Glomerular visceral epithelial cell (primary cell): ENCODE measurements around the gene DLL3.
A peak's percentile ranks its signal among the peaks of the same experiment; 100 is the strongest.
"Not testable (repeated sequence)": the region's sequence is repeated elsewhere in the genome, so short reads cannot be mapped to it uniquely, and the experiment has no call there.

ENCODE experiments used
- DNase-seq: peaks from one replicate; pipeline ENCODE4 v3.0.0-alpha.2; 2016; ENCODE audit errors: extremely low spot score

Gene DLL3, protein sequence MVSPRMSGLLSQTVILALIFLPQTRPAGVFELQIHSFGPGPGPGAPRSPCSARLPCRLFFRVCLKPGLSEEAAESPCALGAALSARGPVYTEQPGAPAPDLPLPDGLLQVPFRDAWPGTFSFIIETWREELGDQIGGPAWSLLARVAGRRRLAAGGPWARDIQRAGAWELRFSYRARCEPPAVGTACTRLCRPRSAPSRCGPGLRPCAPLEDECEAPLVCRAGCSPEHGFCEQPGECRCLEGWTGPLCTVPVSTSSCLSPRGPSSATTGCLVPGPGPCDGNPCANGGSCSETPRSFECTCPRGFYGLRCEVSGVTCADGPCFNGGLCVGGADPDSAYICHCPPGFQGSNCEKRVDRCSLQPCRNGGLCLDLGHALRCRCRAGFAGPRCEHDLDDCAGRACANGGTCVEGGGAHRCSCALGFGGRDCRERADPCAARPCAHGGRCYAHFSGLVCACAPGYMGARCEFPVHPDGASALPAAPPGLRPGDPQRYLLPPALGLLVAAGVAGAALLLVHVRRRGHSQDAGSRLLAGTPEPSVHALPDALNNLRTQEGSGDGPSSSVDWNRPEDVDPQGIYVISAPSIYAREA

DNA sequence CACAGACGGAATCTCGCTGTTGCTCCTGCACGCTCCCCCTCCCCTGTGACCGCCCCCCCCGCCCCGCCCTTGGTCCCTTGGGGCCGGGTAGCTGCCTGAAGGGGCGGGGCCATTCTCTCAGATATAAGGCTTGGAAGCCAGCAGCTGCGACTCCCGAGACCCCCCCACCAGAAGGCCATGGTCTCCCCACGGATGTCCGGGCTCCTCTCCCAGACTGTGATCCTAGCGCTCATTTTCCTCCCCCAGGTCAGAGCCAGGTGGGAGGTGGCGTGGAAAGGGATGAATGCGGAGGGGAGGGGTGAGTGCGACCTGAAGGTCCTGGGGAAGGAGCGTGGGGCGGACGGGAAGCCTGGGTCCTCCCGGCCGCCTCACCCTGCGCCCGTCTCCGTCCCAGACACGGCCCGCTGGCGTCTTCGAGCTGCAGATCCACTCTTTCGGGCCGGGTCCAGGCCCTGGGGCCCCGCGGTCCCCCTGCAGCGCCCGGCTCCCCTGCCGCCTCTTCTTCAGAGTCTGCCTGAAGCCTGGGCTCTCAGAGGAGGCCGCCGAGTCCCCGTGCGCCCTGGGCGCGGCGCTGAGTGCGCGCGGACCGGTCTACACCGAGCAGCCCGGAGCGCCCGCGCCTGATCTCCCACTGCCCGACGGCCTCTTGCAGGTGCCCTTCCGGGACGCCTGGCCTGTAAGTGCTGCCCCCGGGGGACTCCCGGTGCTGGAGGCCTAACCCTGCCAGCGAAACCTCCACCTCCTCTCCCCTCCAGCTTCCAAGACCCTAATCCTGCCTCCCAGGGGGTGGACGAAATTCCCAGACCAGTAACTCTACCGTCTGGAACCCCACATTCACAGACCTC lies at the start of gene DLL3:
Gene DLL3 (plus strand): TSS at position 150 of the 845 bp plus-strand sequence. CDS start 28 bp downstream, at position 178.
- DNase-seq: no peak

DNA sequence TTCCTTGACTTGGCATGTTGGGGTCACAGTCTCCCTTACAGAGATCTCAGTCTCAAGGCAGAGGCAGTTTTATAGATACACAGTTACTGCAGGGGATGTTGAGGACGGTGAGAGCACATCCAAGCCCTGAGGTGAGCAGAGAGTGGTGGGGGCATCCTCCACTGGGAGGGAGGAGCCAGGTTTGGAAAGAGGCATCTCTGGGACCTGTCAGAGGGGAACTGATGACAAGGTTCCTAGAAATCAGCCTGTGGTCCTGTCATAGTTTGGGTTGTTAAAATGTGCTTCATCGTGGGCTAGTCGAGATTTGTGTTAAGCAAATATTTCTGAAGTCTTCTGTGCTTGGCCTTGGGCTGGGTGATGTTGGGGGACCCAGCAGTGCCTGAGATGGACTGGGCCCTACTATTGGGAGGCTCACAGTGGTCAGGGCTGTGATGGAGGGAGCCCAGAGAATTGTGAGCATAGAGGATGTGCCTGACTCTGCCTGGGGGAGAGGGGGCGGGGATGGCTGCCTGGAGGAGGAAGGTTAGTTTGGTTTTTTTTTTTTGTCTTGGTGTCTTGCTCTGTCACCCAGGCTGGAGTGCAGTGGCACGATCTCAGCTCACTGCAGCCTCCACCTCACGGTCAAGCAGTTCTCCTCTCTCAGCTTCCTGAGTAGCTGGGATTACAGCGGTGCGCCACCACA lies 49.5 kb upstream of the DLL3 start:
- no peak for DNase-seq

- not testable (repeated sequence) for DNase-seq
Observed at GRCh38 chr19:39451257-39451656, 47.5 kb upstream of the DLL3 start.

DNA sequence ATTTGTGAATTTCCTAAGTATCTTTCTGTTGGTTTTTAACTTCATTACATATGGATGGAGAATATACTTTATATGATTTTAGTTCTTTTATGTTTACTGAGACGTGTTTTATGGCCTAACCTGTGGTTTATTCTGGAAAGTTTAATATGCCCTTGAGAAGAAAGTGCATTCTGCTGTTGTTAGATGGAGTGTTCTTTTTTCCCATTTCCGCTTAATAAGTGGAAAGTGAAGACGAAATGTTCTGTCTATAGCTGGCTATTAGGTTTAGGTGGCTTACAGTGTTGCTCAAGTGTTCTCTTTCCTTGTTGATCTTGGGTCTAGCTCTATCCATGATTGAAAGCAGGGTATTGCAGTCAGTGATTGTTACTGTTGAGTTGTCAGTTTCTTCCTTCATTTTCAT lies 35.3 kb upstream of the DLL3 start:
- DNase-seq: no peak

- no peak for DNase-seq
Observed at GRCh38 chr19:39465956-39466747, 32.6 kb upstream of the DLL3 start.

GRCh38 chr19:39467941-39468340 lies 30.8 kb upstream of the DLL3 start:
- no peak for DNase-seq

- no peak for DNase-seq
Observed at GRCh38 chr19:39469036-39469435, 29.7 kb upstream of the DLL3 start.

GRCh38 chr19:39469567-39469966 lies 29.2 kb upstream of the DLL3 start:
- no peak for DNase-seq

DNA sequence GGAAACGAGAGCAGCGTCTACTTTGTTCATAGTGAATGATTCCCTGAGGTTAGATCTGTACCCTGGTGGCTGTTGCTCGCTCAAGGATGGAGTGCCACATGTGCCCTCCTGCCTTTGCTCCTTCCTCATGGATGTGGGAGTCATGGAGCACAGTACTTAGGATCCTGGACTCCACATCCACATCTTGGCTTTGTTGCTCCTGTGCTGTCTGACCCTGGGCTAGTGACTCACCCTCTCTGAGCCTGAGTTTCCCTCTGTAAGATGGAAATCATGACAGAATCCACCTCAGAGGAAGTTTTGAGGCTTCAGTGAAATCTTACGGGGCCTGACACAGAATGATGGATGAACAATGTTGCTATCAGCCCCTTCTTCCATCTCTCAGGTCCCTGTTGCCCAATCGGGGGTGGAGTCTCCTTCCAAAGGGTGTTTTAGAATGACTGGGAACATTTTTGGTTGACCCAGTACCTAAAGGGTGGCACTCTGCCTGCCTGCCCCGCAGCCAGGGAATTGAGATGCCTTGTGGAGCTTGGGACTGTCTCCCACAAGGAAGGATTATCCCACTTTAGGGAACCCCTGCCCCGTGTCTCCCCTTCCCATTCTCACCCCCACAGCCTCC lies 27.9 kb upstream of the DLL3 start:
- no peak for DNase-seq

DNA sequence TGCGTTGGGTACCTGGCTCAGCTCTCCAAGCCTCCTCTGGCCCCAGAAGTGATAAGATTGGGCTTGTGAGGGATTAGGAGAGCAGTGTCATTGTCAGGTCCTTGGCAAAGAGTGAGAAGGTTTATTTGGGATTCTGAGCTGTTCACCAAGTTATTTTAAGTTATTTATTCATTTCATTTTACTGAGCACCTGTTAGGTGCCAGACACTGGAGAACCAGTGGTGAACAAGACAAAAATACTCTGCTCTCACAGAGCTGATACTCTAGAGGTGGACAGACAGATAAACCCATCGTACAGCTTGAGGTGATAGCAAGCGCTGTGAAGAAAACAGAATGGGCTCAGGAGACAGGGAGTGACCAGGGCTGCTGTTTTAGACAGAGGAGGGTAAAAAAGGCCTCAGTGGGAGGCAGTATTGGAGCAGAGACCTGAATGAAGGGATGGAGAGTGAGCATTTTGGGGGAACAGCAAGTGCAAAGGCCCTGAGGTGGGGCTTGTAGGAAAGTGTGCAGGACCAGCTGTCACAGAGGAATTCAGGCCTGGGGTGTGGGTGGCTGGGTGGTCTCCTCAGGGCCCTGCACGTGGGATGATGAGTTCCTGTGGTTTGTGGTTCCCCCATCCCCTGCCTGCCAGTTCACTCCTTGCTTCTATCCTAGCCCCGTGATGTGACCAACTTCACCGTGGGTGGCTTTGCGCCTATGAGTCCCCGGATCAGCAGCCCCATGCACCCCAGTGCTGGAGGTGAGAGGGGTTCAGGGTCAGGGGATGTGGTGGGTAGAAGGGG lies 26.8 kb upstream of the DLL3 start:
- DNase-seq: no peak

DNA sequence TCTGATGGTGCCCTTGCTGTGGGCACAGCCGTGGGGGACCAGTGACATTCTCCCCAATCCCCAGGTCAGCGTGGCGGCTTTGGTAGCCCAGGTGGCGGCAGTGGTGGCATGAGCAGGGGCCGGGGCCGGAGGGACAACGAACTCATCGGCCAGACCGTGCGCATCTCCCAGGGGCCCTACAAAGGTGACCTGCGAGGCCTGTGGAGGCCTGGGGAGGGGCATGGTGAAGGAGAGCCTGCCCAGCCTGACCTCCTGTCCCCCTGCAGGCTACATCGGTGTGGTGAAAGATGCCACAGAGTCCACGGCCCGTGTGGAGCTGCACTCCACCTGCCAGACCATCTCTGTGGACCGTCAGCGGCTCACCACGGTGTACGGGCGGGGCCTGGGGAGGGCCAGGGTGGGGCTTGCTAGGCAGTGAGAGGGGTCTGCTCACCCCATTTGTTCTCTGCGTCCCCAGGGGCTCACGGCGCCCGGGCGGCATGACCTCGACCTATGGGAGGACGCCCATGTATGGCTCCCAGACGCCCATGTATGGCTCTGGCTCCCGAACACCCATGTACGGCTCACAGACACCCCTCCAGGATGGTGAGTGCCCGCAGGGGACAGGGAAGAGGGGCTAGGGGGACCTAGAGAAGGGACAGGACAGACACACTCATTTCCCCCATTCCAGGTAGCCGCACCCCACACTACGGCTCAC lies 25.9 kb upstream of the DLL3 start:
- DNase-seq: no peak

DNA sequence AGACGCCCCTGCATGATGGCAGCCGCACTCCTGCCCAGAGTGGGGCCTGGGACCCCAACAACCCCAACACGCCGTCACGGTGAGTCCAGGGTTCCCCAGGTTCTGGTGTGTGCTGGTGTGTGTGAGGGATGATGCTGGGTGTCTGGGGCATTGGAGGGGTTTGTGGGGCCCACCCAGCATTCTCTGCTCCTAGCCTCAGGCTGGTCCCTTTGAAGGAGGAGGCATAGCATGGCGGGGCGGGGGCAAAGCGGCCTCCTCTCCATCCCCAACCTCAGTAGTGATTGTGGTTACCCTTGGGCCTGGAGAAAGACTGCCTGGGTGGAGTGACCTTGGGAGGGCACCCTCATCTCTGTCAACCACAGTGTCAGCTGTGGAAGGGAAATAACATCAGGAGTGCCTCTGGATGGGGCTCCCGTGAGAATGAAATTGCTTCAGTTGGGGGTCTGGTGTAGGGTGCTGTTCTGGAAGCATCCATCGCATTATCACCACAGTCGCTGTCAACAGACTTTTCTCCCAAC lies 25.2 kb upstream of the DLL3 start:
- DNase-seq: no peak

- peak; percentile 37 for DNase-seq
Observed at GRCh38 chr19:39474139-39474620, 24.6 kb upstream of the DLL3 start.

- no peak for DNase-seq
Observed at GRCh38 chr19:39475748-39476147, 23.0 kb upstream of the DLL3 start.

DNA sequence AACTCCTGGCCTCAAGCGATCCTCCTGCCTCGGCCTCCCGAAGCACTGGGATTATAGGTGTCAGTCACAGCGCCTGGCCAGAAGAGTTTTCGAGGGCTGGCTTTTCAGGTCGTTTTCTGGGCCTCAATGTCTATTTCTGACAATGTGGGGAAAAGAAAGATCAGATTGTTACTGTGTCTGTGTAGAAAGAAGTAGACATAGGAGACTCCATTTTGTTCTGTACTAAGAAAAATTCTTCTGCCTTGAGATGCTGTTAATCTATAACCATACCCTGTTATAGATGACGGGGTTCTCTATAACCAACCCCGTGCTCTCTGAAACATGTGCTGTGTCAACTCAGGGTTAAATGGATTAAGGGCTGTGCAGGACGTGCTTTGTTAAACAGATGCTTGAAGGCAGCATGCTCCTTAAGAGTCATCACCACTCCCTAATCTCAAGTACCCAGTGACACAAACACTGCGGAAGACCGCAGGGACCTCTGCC lies 19.4 kb upstream of the DLL3 start:
- DNase-seq: not testable (repeated sequence)

DNA sequence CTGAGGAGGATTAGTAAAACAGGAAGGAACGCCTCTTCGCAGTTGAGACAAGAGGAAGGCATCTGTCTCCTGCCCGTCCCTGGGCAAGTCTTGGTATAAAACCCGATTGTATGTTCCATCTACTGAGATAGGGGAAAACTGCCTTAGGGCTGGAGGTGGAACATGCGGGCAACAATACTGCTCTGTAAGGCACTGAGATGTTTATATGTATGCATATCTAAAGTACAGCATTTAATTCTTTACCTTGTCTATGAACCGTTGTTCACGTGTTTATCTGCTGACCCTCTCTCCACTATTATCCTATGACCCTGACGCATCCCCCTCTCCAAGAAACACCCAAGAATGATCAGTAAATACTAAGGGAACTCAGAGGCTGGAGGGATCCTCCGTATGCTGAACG lies 18.8 kb upstream of the DLL3 start:
- DNase-seq: no peak

- peak; percentile 95 for DNase-seq
Observed at GRCh38 chr19:39480337-39481228, 18.2 kb upstream of the DLL3 start, which contains the start of gene TIMM50. TIMM50 (plus strand) TSS chr19:39480838; CDS start chr19:39480854, 16 bp downstream.

DNA sequence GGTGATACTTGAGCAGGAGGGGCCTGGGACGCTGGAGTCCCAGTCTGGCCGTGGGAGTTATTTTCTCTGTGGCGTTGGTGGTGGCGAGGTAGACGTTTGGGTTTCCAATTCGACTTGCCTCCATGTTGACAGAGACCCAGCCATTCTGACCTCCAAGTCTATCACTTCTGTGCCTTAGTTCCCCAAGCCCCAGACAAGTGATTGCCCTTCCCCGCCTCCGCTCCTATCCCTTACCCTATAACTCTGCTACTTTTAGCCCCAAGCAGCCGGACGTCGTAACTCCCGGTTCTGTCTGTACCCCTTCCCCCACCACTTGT lies 17.6 kb upstream of the DLL3 start:
- no peak for DNase-seq
